Measurements from ENCODE around the gene RASD2.

DNA sequence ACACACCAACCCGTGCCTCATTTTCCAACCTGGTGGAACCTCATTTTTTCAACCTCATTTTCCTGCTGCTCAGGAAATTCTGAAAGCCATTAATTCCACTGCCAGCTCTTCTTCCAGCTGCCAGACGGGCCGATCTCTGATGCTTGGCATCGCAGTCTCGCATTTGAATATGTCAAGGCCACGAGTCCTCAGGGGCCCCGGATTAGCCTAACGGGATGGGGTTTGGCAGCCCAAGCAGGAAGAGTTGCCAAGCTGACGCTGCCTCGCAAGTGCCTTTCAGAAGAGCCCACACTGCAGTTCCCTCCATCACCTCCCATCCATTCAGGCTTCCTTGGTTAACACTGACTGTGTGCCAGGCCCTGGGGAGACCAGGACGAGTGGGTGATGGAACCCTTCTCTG lies 8.7 kb downstream of the RASD2 start:
- TF ChIP-seq POLR2A (IDR thresholded peaks at IDR 0.05) = no peak
- TF ChIP-seq, protein P1, sequence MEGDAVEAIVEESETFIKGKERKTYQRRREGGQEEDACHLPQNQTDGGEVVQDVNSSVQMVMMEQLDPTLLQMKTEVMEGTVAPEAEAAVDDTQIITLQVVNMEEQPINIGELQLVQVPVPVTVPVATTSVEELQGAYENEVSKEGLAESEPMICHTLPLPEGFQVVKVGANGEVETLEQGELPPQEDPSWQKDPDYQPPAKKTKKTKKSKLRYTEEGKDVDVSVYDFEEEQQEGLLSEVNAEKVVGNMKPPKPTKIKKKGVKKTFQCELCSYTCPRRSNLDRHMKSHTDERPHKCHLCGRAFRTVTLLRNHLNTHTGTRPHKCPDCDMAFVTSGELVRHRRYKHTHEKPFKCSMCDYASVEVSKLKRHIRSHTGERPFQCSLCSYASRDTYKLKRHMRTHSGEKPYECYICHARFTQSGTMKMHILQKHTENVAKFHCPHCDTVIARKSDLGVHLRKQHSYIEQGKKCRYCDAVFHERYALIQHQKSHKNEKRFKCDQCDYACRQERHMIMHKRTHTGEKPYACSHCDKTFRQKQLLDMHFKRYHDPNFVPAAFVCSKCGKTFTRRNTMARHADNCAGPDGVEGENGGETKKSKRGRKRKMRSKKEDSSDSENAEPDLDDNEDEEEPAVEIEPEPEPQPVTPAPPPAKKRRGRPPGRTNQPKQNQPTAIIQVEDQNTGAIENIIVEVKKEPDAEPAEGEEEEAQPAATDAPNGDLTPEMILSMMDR (IDR thresholded peaks at IDR 0.05) = no peak

All from esophagus squamous epithelium (tissue), 4 donors.